Sigmoid colon (tissue), 7 donors: ENCODE results near the gene NIPSNAP2. TPM values are rescaled to one million over a fixed set of nuclear protein-coding genes. Genes with fewer than 3 reads are reported as not detected.
"Not testable (repeated sequence)": the region's sequence is repeated elsewhere in the genome, so short reads cannot be mapped to it uniquely, and the experiment has no call there.

Source experiments
- DNase-seq: peaks from one replicate; pipeline ENCODE4 v3.0.0-alpha.2; 2019
- H3K27ac ChIP-seq, 4 donors: fragments of 200-600 bp; sonication (generic); one replicate each; pipeline ENCODE4 v1.5.1; 2016 to 2019; ENCODE audit warnings: mild to moderate bottlenecking in 1 of 4
- H3K27me3 ChIP-seq, 3 donors: fragments of 200-600 bp; sonication (generic); one replicate each; pipeline ENCODE4 v1.5.1; 2019; ENCODE audit warnings: mild to moderate bottlenecking in 1 of 3
- H3K36me3 ChIP-seq, 4 donors: fragments of 200-600 bp; sonication (generic); one replicate each; pipeline ENCODE4 v1.5.1; 2016 to 2019
- H3K4me1 ChIP-seq, 4 donors: fragments of 200-600 bp; sonication (generic); one replicate each; pipeline ENCODE4 v1.5.1; 2017 to 2019
- H3K4me3 ChIP-seq, 4 donors: fragments of 200-600 bp; sonication (generic); one replicate each; pipeline ENCODE4 v1.5.1; 2017 to 2019; ENCODE audit warnings: mild to moderate bottlenecking in 2 of 4, moderate library complexity in 1 of 4
- H3K9me3 ChIP-seq, 4 donors: fragments of 200-600 bp in 3 of 4; sonication (generic) in 3 of 4; one replicate each; pipeline versions ENCODE4 v1.5.1 to v1.6.1; 2013 to 2019
- CTCF ChIP-seq, 4 experiments: fragments of 450-650 bp in 3 of 4; fragments of 200-600 bp in 1 of 4; IDR thresholded peaks; one replicate each; pipeline ENCODE4 v1.5.1; 2016 to 2019; ENCODE audit warnings: antibody characterized with exemption in 4 of 4, mild to moderate bottlenecking in 3 of 4, moderate library complexity in 2 of 4
- EP300 ChIP-seq, 4 donors: sonication (generic); formaldehyde crosslinking; IDR thresholded peaks; one replicate each; pipeline ENCODE4 v1.6.1; 2017; ENCODE audit warnings: antibody characterized with exemption in 4 of 4
- POLR2A ChIP-seq, 2 donors: fragments of 450-650 bp; IDR thresholded peaks; one replicate each; pipeline ENCODE4 v1.6.1; 2016; ENCODE audit warnings: antibody characterized with exemption in 2 of 2, mild to moderate bottlenecking in 2 of 2, moderate library complexity in 2 of 2
- POLR2AphosphoS5 ChIP-seq, 4 donors: sonication (generic); formaldehyde crosslinking; IDR thresholded peaks; one replicate each; pipeline ENCODE4 v1.6.1; 2017; ENCODE audit warnings: antibody characterized with exemption in 4 of 4
- WGBS, 2 donors: extraction: QIAGEN DNeasy Blood & Tissue Kit; methylation state at CpG; one replicate each; pipeline ENCODE4 v1.1.7; 2013; 5-methylcytosine and 5-hydroxymethylcytosine counted together
- intact Hi-C: fragments of 100-400 bp; cut with DNase I; formaldehyde crosslinking; loops from one replicate; pipeline ENCODE4 v1.15.1; 2023
- polyA plus RNA-seq, 3 donors: library from polyadenylated mRNA; stranded (reverse); fragments of 200-250 nt; gene quantifications; one replicate each; pipeline ENCODE4 v1.2.3, GENCODE V29; 2013
- total RNA-seq, 4 donors: library from RNA; depleted of rRNA; stranded (reverse); fragments of >200 nt; gene quantifications; one replicate each; pipeline ENCODE4 v1.1.0, GENCODE V29; 2016
- donor health status: healthy with polysubstance abuse.
- donor health status: Bipolar disorder and iron deficiency.
- donor health status: healthy.

The NIPSNAP2 gene
- total and polyA plus RNA-seq, 7 donors: 39.6 to 158 (median 115) TPM

- 91 to 96% methylated on average over 2 of the region's 2 CpGs for WGBS, 2 donors
- no peak overlapping the region for H3K4me3 ChIP-seq
- TF ChIP-seq CTCF (IDR thresholded peaks at IDR 0.05) (no peak), EP300 (IDR thresholded peaks at IDR 0.05) (no peak), POLR2AphosphoS5 (IDR thresholded peaks at IDR 0.05) (no peak), POLR2A (IDR thresholded peaks at IDR 0.05) (no peak)
- H3K27ac ChIP-seq: no peak overlapping the region
- H3K4me1 ChIP-seq: no peaks in the 10 kb centered on the region
- peaks cover 0 to 6% (median 0%) of the 10 kb centered on the region in 4 donors for H3K36me3 ChIP-seq
- no peak for DNase-seq
- no peaks in the 10 kb centered on the region for H3K9me3 ChIP-seq
- intact Hi-C loops: no loop called here
- no peaks in the 10 kb centered on the region for H3K27me3 ChIP-seq
Observed at GRCh38 chr7:56026538-56026937, 62.2 kb downstream of the NIPSNAP2 start.

- no peaks in the 10 kb centered on the region for H3K27me3 ChIP-seq
- H3K27ac ChIP-seq: no peak overlapping the region
- TF ChIP-seq EP300 (IDR thresholded peaks at IDR 0.05): no peak
- TF ChIP-seq POLR2A (IDR thresholded peaks at IDR 0.05): no peak
- no peak for TF ChIP-seq POLR2AphosphoS5 (IDR thresholded peaks at IDR 0.05)
- TF ChIP-seq CTCF (IDR thresholded peaks at IDR 0.05): no peak
- intact Hi-C loops: no loop called here
- 38 to 78% methylated on average over 9 of the region's 9 CpGs for WGBS, 2 donors
- no peaks in the 10 kb centered on the region for H3K9me3 ChIP-seq
- no peak for DNase-seq
- no peak overlapping the region for H3K4me3 ChIP-seq
- peaks cover 0 to 6% (median 0%) of the 10 kb centered on the region in 4 donors for H3K36me3 ChIP-seq
- H3K4me1 ChIP-seq: peaks cover 0 to 9% (median 4%) of the 10 kb centered on the region in 4 donors
Observed at GRCh38 chr7:56028942-56029630, 64.7 kb downstream of the NIPSNAP2 start.

DNA sequence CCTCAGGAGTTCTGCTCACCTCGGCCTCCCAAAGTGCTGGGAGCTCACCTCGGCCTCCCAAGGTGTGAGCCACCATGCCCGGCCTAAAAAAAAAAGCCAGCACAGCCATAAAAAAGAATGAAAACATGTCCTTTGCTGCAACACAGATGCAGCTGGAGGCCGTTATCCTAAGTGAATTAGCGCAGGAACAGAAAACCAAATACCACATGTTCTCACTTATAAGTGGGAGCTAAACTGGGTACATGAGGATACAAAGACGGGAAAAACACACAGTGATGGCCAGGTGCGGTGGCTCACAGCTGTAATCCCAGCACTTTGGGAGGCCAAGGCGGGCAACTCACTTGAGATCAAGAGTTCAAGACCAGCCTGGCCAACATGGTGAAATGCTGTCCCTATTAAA, 66.0 kb downstream of the NIPSNAP2 start:
- Histone ChIP-seq H3K4me1 (peaks cover 0 to 9% (median 4%) of the 10 kb centered on the region in 4 donors), H3K27ac (no peak overlapping the region), H3K4me3 (no peak overlapping the region), H3K36me3 (peaks cover 0 to 6% (median 0%) of the 10 kb centered on the region in 4 donors), H3K27me3 (no peaks in the 10 kb centered on the region), H3K9me3 (no peaks in the 10 kb centered on the region)
- WGBS, 2 donors: 94 to 96% methylated on average over 8 of the region's 8 CpGs
- intact Hi-C loops: no loop called here
- no peak for DNase-seq
- TF ChIP-seq POLR2A (IDR thresholded peaks at IDR 0.05): no peak
- no peak for TF ChIP-seq EP300 (IDR thresholded peaks at IDR 0.05)
- TF ChIP-seq CTCF (IDR thresholded peaks at IDR 0.05): no peak
- no peak for TF ChIP-seq POLR2AphosphoS5 (IDR thresholded peaks at IDR 0.05)

- H3K27ac ChIP-seq, DNase-seq, intact Hi-C loops, H3K27me3 ChIP-seq, H3K4me3 ChIP-seq, H3K9me3 ChIP-seq, H3K4me1 ChIP-seq, H3K36me3 ChIP-seq: not testable (repeated sequence)
- WGBS, 2 donors: 84 to 86% methylated on average over 8 of the region's 8 CpGs
Observed at GRCh38 chr7:56031556-56031955, 67.2 kb downstream of the NIPSNAP2 start.

DNA sequence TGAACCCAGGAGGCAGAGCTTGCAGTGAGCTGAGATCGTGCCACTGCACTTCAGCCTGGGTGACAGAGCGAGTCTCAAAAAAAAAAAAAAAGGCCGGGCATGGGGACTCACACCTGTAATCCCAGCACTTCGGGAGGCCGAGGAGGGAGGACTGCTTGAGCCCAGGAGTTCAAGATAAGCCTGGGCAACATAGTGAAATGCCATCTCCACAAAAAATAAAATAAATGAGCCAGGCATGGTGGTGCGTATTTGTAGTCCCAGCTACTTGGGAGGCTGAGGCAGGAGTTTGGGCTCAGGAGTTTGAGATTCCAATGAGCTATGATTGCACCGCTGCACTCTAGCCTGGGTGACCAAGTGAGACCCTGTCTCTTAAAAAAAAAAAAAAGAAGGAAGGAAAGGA, 68.2 kb downstream of the NIPSNAP2 start:
- H3K4me1 ChIP-seq, H3K27me3 ChIP-seq, H3K36me3 ChIP-seq, H3K4me3 ChIP-seq, H3K27ac ChIP-seq, intact Hi-C loops, DNase-seq, H3K9me3 ChIP-seq: not testable (repeated sequence)
- WGBS, 2 donors: 97 to 99% methylated on average over 7 of the region's 7 CpGs
